Bronchial epithelial cell (primary cell): ENCODE measurements around the gene ZNF775. TPM values are rescaled to one million over a fixed set of nuclear protein-coding genes. Genes with fewer than 3 reads are reported as not detected.
A peak's percentile ranks its signal among the peaks of the same experiment; 100 is the strongest.

Experiments
- DNase-seq: peaks from one replicate; pipeline ENCODE4 v3.0.0-alpha.2; 2010; ENCODE audit warnings: low read depth
- FAIRE-seq: peaks from 2 replicates; lab custom pipeline; 2011; peaks lifted over from hg19 to GRCh38; lab: Jason Lieb, UNC
- H3K27me3 ChIP-seq: 2 replicates; pipeline ENCODE4 v1.5.1; 2011; ENCODE audit warnings: low read length; ENCODE audit not compliant: control insufficient read depth, insufficient read depth
- H3K36me3 ChIP-seq: 2 replicates; pipeline ENCODE4 v1.5.1; 2011; ENCODE audit warnings: low read length; ENCODE audit not compliant: control insufficient read depth, insufficient read depth
- H3K4me3 ChIP-seq: 2 replicates; pipeline ENCODE4 v1.5.1; 2011; ENCODE audit warnings: mild to moderate bottlenecking, low read depth, low read length, control low read depth
- total RNA-seq: library from RNA; depleted of rRNA; stranded (reverse); fragments of >200 nt; gene quantifications from 2 replicates; pipeline ENCODE4 v1.2.1, GENCODE V29; 2014
- TF ChIP-seq, protein P1 (sequence below): IDR thresholded peaks from 2 replicates; pipeline ENCODE4 v1.5.1; 2011; ENCODE audit warnings: mild to moderate bottlenecking, moderate library complexity, low read length, control low read depth, inconsistent platforms; ENCODE audit not compliant: insufficient read depth, severe bottlenecking

The ZNF775 gene
- total RNA-seq, 1 donor from 2014 or later: 3.2 TPM

DNA sequence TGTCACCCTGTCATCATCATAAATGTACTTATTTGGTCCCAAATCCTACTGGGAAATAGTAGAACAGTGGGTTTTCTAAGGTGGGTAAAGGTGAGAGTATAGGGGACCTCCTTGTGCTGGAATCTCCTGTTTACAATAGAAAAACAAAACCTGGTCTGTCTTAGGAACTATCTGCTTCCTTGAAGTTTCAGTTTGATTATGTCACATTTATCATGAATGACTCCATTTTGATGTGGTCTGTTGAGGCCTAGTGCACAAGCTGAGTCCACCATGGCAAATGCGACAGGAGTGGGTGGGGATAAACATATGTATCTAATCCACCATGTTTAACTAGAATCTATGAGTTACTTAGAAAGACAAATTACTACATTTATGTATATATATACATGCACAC lies 23.5 kb upstream of the ZNF775 start:
- no peak for FAIRE-seq
- Histone ChIP-seq H3K27me3 (no peaks in the 10 kb centered on the region), H3K36me3 (no peaks in the 10 kb centered on the region), H3K4me3 (no peak overlapping the region)
- TF ChIP-seq, protein P1, sequence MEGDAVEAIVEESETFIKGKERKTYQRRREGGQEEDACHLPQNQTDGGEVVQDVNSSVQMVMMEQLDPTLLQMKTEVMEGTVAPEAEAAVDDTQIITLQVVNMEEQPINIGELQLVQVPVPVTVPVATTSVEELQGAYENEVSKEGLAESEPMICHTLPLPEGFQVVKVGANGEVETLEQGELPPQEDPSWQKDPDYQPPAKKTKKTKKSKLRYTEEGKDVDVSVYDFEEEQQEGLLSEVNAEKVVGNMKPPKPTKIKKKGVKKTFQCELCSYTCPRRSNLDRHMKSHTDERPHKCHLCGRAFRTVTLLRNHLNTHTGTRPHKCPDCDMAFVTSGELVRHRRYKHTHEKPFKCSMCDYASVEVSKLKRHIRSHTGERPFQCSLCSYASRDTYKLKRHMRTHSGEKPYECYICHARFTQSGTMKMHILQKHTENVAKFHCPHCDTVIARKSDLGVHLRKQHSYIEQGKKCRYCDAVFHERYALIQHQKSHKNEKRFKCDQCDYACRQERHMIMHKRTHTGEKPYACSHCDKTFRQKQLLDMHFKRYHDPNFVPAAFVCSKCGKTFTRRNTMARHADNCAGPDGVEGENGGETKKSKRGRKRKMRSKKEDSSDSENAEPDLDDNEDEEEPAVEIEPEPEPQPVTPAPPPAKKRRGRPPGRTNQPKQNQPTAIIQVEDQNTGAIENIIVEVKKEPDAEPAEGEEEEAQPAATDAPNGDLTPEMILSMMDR: no peak
- no peak for DNase-seq

DNA sequence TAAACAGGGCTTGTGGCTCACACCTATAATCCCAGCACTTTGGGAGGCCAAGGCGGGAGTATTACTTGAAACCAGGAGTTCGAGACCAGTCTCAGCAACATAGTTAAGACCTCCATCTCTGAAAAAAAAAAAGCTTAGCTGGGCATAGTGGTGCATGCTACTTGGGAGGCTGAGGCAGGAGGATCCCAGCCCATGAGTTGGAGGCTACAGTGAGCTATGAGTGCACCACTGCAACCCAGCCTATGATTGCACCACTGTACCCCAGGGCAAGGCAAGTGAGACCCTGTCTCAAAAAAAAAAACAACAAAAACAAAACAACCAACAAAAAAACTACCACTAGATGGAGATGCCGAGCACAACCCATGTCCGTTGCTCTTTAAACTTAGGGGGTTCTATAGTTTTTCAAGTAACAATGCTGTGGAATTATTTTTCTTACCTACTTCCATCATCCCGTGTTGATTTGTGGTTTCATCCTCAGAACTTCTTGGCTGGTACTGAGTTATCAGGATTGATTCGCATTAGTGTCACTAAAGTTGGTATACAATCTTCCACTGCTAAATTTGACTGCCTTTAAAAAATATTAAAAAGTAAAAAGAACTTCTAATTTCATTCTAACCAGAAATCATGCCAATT lies 22.7 kb upstream of the ZNF775 start:
- no peak overlapping the region for H3K4me3 ChIP-seq
- FAIRE-seq (no peak), DNase-seq (no peak)
- H3K27me3 ChIP-seq: no peaks in the 10 kb centered on the region
- TF ChIP-seq, protein P1: peak; percentile 70
- H3K36me3 ChIP-seq: no peaks in the 10 kb centered on the region

DNA sequence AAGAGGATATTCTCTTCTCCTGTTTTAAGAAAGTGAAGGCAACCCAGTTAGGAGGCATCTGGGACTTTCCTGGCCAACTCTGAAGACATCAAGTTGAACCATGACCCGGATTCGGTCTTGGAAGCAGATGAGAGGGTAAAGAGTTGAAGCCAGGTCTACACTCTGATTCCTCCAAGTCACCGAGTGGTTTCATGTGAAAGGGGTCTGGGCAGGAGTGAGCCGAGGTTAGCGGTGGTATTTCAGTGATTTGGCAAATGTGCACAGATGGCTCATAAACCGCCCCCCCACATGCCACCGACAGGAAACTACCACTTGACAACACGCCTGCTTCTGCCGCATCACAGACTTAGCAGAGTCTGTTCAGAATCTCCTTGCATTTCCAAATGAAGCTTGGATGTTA lies 21.9 kb upstream of the ZNF775 start:
- TF ChIP-seq, protein P1: no peak
- no peak for FAIRE-seq

DNA sequence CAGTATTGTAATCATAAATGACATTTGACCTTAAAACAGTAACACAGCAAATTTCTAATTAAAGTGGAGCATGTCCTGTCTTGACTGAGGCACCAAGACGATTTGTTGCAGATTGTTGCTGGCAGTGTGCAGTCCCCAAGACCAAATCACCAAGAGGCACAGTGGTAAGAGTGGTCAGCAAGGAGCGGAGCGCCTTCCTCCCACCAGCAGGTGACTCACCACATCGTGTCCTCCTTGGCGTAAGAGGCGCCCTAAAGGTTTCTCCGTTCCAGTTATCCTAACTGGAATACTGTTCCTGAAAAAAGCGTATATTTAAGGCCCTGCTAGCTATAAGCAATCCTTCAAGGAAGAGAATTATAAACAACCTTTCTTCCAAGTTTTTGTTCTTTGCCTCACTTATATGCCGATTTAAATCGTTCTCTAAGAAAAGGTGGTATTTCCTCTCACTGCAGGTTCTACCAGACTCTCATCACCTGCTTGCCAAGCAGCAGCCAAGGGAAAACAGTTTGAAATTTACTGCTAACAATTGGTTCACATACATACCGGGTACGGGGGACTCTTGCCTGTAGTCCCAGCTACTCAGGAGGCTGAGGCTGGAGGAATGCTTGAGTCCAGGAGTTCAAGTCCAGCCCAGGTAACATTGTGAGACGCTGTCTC lies 21.2 kb upstream of the ZNF775 start:
- TF ChIP-seq, protein P1: no peak
- FAIRE-seq (no peak), DNase-seq (peak; percentile 45)
- H3K4me3 ChIP-seq: no peak overlapping the region
- H3K36me3 ChIP-seq: no peaks in the 10 kb centered on the region
- H3K27me3 ChIP-seq: no peaks in the 10 kb centered on the region

More for the DNA sequence above, 21.9 kb upstream of the ZNF775 start:
- Histone ChIP-seq H3K4me3 (no peak overlapping the region), H3K27me3 (no peaks in the 10 kb centered on the region), H3K36me3 (no peaks in the 10 kb centered on the region)
- no peak for DNase-seq

DNA sequence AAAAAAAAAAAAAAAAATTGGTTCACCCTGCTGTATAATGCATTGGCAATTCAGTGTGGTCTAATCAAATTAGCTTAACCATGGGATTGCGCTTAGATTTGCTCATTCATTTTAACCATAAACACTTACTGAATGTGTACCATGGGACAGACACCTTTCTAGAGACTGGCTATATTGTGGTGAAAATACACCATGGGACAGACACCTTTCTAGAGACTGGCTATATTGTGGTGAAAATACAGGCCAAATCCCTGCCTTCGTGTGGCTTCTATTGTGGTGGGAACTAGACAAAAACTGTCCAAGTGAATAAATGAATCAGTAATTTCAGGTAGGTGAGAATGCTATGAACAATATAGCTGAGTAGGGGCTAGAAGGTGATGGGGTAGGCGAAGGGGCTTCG lies 20.7 kb upstream of the ZNF775 start:
- Histone ChIP-seq H3K27me3 (no peaks in the 10 kb centered on the region), H3K4me3 (no peak overlapping the region), H3K36me3 (no peaks in the 10 kb centered on the region)
- TF ChIP-seq, protein P1: no peak
- DNase-seq (no peak), FAIRE-seq (no peak)
